B cell (primary cell): ENCODE measurements around the gene CHADL.

Source experiments
- CTCF ChIP-seq: fragments of 200-600 bp; IDR thresholded peaks from one replicate; pipeline ENCODE4 v1.8.0; 2022; ENCODE audit warnings: antibody characterized with exemption, mild to moderate bottlenecking
- EZH2 ChIP-seq: IDR thresholded peaks from 2 replicates; pipeline ENCODE4 v1.6.1; 2012; ENCODE audit warnings: borderline replicate concordance, low read depth, mild to moderate bottlenecking, moderate library complexity, low read length; ENCODE audit not compliant: insufficient read depth, poor library complexity, severe bottlenecking

GRCh38 chr22:41262250-41262765 lies 21.6 kb upstream of the CHADL start:
- TF ChIP-seq CTCF (no peak), EZH2 (no peak)
